Stimulated activated CD4-positive, alpha-beta T cell treated with anti-CD3 and anti-CD28 coated beads, Interleukin-12 subunit alpha, Interleukin-12 subunit beta, amount 100 ng/mL, for 4 hours (primary cell): ENCODE data around the gene MYL6B.
"Not testable (repeated sequence)": the region's sequence is repeated elsewhere in the genome, so short reads cannot be mapped to it uniquely, and the experiment has no call there.

Experiments
- DNase-seq: peaks from one replicate; pipeline ENCODE4 v3.0.0-alpha.2; 2020

Gene MYL6B

DNA sequence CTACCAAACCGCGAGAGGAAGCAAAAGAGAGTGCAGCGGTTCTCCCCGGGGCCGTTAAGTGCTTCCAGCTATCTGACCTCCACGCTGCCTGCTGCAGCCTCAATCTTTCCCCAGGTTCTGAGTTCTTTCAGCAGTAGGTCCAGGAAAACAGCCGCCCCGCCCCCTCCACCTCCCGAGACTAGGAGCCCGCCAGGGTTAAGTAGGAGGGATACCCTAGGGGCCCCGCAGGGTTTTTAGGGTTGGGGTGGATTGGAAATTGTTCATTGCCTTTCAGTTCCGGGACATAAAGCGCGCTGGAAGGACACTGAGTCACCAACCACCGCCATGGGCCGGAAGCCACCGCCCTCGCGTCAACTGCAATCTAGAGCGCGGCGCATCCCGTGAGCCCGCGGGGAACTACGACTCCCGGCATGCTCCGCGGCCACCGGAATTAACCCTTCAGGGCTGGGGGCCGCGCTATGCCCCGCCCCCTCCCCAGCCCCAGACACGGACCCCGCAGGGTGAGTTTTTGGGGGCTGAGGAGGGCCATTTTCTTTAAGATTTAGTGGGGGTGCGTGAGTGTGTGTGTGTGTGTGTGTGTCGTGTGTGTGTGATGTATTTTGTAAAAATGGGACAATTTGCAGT lies at the start of gene MYL6B:
MYL6B (plus strand) TSS at position 456 of the 624 bp plus-strand sequence. CDS start 1,332 bp downstream, outside the sequence.
- peak; percentile 92 for DNase-seq

DNA sequence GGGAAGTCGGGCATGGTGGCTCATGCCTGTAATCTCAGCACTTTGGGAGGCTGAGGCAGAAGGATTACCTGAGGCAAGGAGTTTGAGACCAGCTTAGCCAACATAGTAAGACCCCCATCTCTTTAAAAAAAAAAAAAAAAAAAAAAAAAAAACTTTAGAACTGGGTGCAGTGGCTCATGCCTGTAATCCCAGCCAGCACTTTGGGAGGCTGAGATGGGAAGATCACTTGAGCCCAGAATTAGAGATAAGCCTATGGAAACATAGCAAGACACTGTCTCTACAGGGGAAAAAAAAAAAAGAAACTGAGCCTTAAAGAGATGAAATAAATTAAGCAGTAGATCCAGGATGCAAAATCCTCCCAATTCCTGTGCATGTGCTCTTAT lies 49.7 kb upstream of the MYL6B start:
- no peak for DNase-seq

DNA sequence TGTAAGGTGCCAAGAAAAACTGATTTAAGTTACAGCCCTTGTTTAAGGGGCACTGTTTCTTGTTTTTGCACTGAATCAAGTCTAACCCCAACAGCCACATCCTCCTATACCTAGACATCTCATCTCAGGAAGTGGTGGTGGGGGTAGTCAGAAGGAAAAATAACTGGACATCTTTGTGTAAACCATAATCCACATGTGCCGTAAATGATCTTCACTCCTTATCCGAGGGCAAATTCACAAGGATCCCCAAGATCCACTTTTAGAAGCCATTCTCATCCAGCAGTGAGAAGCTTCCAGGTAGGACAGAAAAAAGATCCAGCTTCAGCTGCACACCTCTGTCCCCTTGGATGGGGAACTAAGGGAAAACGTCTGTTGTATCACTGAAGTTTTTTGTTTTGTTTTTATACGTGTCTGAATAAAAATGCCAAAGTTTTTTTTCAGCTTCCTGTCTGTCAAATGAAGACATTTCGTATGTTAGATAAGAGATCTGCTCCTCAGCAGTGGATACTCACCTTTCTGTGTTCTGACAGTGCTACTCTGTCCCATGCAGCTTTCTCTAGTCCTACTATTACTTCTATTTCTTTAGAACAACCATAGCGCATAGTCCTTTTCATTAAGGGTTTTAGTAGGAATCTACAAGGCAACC lies 49.2 kb upstream of the MYL6B start:
- no peak for DNase-seq

DNA sequence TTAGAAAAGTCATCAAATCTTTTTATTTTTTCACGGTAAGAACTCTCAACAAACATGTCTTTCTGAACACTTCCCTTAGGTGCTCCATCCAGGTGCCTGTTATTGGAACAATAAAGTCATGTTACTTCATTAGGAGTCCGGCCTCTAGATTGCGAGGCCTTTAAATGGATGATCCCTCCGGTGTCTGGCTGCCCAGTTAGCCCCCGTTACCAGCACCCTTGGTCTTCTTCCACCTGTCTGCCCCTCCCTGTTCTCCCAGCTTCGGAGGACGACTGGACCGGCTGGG lies 48.6 kb upstream of the MYL6B start:
- no peak for DNase-seq

DNA sequence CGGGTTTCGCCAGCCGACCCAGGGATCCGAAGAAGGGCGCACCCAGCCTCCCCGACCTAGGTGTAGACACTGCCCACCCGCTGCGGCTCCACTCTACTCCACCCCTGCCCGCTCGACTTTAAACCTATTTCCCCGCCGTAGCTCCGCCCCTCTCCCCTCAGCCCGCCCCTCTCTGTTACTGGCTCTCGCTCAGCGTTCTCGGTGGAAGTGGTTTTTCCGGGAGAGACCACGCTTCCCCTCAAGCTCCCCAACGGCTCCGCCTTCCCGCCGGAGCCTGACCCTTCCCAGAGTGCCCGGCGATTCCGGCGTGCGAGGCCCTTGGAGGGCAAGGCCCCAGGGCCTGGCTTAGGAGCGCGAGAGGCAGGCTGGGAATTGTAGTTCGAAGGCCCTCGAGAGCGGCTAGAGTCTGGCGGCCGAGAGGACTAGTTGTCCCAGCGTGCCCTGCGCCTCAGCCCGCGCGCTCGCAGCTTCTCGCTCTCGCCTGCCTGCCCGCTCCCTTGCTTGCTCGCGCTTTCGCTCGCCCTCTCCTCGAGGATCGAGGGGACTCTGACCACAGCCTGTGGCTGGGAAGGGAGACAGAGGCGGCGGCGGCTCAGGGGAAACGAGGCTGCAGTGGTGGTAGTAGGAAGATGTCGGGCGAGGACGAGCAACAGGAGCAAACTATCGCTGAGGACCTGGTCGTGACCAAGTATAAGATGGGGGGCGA lies 48.1 kb upstream of the MYL6B start, which contains the start of gene PA2G4:
PA2G4 (plus strand) TSS at position 451 of the 706 bp plus-strand sequence; CDS start at position 630, 179 bp downstream.
- DNase-seq, result peak; percentile 96

DNA sequence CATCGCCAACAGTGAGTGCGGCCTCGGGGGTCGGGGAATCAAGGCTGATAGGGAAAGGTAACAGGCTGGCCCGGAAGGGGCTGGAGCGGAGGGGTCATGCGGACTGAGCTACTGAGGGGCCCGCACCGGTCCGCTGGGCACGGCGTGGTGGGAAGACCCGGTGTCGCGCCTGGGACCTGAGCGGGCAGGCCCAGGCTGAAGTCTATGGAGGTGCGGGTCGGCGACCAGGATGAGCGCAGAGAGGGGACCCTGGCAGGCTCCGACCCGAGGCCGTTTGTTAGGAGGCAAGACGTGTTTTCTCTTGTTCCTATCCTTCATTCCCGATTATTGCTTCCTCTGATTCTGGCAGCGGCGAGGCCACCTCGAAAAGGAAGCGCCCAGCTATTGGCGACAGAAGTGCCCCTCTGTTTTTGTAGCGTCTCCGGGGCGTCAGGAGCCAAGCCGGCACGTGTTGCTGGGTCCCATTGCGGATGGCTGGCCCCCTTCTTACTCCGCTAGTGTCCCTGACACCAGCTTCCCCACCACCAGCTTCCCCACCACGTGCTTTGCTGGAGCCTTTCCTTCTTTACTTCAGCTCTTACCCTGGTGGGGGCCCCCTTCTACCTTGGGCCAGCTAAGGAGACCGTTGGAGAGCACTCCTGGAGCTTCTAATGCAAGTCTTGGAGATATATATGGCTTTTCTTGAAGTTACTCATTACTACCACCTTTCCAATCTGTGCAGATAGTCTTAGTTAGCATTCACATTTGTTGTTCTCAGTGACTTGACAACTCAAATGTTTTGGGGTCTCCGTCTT lies 47.4 kb upstream of the MYL6B start:
- DNase-seq, result peak; percentile 35

DNA sequence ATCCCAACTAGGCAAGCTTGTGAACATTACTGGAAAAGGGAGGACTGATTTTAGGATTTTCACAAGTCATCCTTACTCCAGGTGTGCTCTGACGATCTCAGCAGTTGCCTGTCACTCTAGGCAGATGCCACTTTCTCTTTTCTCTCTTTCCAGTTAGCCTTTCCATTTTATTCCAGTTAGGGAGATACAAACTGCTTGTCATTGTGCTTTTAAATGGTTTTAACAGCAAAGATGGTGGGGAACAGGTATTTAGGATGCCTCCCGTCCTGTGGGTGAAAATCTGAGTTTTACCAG lies 46.8 kb upstream of the MYL6B start:
- DNase-seq, result no peak

DNA sequence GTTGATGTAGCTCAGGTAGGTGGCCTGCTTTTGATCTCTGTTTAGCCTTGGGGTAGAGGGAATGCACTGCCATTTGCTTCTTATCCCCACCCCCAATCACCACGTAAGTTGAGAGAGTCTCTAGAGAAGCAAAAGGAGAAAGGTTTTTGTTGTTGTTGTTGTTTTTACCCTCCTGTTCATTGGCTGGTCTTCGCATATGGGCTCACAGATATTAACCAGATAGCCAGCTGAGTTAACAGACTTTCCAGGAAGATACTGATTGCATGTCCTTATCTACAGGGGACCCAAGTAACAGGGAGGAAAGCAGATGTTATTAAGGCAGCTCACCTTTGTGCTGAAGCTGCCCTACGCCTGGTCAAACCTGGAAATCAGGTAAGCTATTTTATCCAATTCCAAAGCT lies 45.1 kb upstream of the MYL6B start:
- no peak for DNase-seq

DNA sequence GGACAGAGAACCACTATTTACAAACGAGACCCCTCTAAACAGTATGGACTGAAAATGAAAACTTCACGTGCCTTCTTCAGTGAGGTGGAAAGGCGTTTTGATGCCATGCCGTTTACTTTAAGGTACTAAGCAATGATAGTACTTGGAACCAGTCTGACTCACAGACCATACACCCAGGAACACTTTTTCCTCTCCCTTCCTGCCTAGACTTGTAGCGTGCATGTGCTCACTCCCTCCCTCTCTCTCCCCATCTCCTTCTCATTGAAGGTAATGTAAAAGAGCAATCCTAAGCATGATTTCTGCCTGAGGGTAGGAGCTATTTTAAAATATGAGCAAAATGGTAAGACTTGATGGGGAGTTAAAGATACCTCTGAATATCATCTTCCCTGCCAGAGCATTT lies 41.8 kb upstream of the MYL6B start:
- DNase-seq, result no peak

DNA sequence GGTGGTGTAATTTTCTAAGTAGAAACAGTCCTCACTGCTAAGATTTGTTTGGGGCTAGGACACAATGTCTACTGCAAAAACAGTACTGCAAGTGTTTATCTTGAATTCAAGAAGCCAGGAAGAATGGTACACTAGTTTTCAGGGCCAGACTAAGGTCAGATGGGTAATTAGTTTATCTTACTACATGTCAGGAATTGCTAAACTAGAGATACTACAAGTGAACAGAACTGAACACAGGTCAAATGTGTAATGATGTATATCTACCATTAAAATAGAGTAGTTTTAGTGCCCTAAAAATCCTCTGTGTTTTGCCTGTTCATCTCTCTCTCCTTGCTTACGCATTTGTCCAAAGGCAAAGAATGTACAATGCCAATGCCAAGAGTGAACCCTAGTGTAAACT lies 38.3 kb upstream of the MYL6B start:
- no peak for DNase-seq

DNA sequence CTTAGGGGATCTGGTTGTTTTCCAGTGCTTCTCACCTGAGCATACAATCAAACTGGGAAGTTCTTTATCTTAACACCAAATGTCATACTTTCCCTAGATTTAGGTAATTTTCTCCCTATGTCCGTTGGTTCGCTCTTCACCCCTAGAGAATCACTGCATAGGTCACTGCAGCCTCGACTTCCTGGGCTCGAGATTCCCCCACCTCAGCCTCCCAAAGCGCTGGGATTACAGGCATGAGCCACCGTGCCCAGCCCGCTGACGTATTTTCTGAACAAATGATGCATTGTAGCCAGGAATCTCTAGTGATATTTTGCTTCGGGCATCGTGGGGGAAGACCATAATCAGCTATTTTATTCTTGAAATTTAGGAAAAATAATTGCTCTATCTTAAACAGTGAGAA lies 37.1 kb upstream of the MYL6B start:
- DNase-seq, result no peak

DNA sequence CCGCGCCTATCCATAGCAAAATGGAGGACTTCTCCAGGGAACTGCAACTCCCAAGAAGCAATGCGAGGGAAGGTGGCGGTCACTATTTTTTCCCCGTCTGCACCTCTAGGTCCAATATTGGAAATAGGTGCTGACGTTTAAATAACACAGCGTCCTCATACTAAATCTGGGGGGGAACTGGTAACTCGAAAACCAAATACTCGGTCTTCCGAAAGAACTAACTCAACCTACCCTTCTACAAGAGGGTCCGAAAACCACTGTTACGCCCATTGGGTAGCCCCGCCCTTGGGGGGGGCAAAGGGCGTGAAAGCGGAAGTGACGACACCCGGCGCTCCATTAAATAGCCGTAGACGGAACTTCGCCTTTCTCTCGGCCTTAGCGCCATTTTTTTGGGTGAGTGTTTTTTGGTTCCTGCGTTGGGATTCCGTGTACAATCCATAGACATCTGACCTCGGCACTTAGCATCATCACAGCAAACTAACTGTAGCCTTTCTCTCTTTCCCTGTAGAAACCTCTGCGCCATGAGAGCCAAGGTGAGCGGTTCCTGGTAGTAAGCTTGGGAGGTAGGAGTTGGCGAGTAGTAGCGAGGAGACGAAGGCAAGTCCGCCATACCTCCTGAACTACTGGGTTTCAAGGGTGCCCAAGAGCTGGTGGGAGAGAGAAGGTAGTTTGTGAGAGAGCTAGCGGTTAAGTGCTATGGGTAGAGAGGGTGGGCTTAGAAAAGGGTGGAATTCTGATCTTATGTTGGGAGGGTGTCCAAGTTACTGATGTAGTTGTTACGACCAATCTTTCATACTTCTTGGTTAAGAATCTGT lies 35.9 kb upstream of the MYL6B start, which contains the start of gene RPL41:
RPL41 (plus strand) TSS at position 367 of the 815 bp plus-strand sequence.
- DNase-seq, result peak; percentile 91

DNA sequence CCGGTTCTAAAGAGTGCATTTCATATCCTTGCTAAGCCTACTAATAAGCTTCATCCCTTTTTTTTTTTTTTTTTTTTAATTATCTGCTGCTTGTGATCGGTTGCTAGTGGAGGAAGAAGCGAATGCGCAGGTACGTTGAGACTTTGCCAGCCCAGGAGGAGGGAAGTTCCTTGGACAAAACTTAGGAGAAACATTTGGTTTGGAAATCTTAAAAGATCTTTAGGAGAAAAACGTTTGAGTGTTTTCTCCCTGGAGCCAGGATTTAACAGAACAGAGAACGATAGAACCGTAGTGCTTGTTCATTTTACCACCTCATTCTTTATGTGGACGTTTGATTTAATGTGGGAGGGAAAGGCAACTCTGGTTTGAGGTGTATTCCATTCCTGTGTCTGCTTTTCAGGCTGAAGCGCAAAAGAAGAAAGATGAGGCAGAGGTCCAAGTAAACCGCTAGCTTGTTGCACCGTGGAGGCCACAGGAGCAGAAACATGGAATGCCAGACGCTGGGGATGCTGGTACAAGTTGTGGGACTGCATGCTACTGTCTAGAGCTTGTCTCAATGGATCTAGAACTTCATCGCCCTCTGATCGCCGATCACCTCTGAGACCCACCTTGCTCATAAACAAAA lies 35.2 kb upstream of the MYL6B start:
- DNase-seq, result not testable (repeated sequence)

DNA sequence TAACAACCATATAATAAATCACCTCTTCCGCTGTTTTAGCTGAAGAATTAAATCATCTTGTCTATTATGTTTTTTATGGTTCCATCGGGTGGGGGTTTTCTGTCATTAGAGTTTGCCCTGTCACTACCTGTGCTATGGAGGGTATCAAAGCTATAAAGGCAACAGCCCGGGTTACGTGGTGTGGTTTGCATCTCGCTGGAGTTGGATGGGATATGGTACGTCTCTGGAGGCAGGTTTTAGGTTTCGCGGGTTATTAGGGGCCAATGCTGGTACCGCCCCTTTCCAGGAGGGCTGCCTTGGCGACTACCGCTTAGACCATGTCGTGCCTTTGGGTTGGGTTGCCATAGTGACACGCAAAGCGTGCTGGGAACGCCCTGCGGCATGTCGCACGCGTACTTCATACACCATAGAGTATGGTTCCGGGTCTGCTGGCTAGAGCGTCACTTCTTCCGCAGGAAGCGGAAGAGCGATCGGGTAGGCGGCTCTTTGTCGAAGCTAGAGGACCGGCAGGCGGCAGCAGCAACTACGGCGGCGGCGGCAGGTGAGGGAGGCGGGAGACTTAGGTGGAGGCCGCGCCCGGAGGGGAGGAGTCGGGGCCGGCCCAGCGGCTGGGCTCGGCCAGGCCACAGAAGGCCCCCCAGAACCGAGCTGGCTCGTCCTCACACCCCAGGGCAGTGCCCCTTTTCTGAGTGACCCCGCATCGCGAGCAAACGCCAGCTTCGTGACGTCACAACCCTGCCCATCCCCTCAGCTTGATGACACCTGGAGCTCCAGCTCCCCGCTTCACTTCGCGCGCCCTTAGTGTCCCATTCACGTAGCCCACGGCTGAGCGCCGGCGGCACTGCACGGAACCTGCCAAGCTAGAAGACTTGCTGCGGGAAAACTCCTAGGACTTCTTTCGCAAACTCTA lies 34.4 kb upstream of the MYL6B start, which contains the start of gene ZC3H10:
ZC3H10 (plus strand) TSS at position 489 of the 910 bp plus-strand sequence. CDS start 2,297 bp downstream, outside the sequence.
- peak; percentile 94 for DNase-seq

DNA sequence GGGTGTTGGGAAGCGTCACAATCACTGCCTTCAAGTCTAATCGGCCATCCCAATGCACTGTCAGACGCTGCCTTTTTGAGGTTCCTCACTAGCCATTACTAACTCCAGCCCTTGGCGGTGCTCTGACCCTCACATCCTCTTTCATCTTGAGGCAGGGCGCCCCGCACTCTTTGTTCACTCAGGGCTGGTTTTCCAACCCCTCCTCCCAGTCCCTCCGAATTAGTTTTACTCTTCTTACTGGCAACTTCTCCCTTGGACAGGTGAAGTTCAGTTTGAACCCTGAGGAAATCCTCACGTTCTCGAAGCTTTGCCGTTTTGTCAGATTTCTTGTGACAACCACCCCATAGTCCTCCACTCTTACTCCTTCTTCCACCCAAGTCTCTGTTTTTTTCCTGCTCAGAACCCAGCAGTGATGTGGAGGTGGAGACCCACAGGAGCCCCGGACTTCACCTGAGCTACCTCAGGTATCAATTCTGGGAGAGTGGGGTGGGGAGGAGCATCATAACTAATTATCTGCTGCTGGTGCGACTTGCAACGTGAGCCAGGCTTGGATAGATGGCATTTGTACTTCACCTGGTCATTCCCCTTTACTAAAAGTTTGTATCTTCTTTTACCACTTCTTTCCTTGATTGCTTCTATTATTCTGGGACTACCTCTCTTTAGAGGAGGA lies 33.6 kb upstream of the MYL6B start:
- DNase-seq, result no peak

DNA sequence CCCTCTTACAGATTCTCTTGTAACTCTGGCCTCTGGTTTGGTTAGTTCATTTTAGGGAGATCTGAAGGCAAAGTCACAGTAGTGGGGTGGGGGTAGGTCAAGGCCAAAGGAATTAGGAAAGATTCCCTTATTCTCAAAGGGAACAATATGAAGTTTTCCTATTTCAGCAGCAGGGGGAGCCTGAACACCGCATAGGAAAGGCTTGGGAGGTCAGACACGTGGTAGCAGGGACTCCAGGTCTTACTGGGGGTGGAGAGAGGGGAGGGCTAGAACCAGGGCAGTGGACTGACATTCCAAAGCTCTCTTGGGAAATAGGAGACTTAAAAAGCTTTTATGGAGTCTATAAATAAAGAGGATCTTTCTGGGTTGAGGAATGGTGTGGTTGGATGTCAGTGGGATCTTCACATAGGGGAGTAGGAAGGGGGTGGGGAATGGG lies 33.0 kb upstream of the MYL6B start:
- peak; percentile 47 for DNase-seq

DNA sequence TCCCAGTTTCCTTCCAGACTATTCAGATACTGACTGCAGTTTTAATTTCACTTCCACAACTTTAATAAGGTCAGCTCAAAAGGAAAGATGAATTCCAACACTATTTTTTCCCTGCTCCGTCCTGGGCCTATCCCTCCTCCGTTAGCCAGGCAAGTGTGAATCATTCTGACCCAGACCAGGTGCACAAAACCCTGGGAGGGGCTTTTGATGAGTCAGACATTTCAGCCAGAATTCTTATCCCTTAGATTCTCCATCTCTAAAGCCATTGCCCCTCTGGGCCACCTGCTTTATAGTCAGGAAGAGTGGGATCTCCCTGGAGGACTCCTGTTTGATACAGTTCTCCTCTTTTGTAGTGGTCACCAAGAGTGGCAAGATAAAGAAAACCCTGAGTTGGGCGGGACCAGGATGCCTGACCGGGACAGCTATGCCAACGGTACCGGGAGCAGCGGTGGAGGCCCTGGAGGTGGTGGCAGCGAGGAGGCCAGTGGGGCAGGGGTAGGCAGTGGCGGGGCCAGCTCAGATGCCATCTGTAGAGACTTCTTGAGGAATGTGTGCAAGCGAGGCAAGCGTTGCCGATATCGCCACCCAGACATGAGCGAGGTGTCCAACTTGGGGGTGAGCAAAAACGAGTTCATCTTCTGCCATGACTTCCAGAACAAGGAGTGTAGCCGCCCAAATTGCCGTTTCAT lies 32.1 kb upstream of the MYL6B start:
- no peak for DNase-seq

DNA sequence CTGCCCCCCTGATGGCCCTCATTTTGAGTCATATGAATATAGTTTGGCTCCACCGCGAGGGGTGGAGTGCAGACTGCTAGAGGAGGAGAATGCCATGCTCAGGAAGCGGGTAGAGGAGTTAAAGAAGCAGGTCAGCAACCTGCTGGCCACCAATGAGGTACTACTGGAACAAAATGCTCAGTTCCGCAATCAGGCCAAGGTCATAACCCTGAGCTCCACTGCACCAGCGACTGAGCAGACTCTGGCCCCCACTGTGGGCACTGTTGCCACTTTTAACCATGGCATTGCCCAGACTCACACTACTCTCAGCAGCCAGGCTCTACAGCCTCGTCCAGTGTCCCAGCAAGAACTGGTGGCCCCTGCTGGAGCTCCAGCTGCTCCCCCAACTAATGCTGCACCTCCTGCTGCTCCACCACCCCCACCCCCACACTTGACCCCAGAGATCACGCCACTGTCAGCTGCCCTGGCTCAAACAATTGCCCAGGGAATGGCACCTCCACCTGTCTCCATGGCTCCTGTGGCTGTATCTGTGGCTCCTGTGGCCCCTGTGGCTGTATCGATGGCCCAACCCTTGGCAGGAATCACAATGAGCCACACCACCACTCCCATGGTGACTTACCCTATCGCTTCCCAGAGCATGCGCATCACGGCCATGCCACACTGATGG lies 31.1 kb upstream of the MYL6B start:
- DNase-seq, result no peak

DNA sequence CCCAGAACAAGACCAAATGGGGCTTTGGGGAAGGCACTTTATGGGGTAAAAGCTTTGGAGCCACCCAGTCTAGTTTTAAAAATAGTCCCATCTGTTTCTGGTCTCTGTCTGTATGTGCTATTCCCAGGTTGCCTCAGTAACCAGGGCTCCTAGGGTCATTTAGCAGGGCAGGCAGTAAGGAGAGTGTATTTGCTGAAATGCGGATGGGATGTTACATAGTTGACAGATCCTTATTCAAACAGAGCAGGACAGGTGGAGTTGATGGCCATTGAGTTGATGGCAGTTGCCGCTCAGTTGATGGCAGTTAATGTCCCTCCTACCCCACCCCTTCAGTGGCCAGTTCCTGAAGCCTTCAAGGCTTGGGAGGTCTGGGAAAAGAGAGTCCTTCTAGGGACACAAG lies 29.8 kb upstream of the MYL6B start:
- DNase-seq, result no peak
